ENCODE measurements around the gene VEZF1. TPM values are rescaled to one million over a fixed set of nuclear protein-coding genes. Genes with fewer than 3 reads are reported as not detected.

Gene VEZF1
- total RNA-seq, 4 donors from 2014 or later = 29.7 to 49.3 (median 39.5) TPM

- Histone ChIP-seq H3K9me3 (no peaks in the 10 kb centered on the region), H3K27me3 (no peaks in the 10 kb centered on the region), H3K4me1 (peaks cover 0 to 30% (median 0%) of the 10 kb centered on the region in 4 donors), H3K4me3 (no peak overlapping the region), H3K36me3 (no peaks in the 10 kb centered on the region), H3K27ac (peak overlapping the region in 1 of 4 donors; percentile 57)
- no peak for TF ChIP-seq POLR2A (IDR thresholded peaks at IDR 0.05)
- TF ChIP-seq CTCF (IDR thresholded peaks at IDR 0.05) = no peak
- DNase-seq = no peak
These were observed 63.4 kb downstream of the VEZF1 start for GRCh38 chr17:57924677-57925076.

Small RNAs within 50 kb of the gene (small RNA-seq; reads per million reads assigned to genes)
- gene AC015813.4 = 0 reads per million in 2 donors

Other genes with a start within 250 kb of the VEZF1 start
- gene CCDC182, start 243.0 kb downstream of the VEZF1 start, total RNA-seq = not detected
- gene MRPS23, start 138.2 kb downstream of the VEZF1 start, total RNA-seq = 1 to 10 TPM in 3 of 4 donors, under 1 TPM in 1; 0.83 to 7.4 (median 5.2) TPM
- gene CUEDC1, start 32.8 kb downstream of the VEZF1 start, total RNA-seq = 10 to 100 TPM; 10.2 to 45.4 (median 19.2) TPM
- gene SRSF1, start 19.0 kb upstream of the VEZF1 start, total RNA-seq = 100 to 1,000 TPM; 121 to 336 (median 155) TPM
- gene DYNLL2, start 95.2 kb upstream of the VEZF1 start, total RNA-seq = 10 to 100 TPM; 18.2 to 23.9 (median 23.8) TPM
- gene OR4D1, start 160.1 kb upstream of the VEZF1 start, total RNA-seq = not detected
- not detected for gene OR4D2, start 178.7 kb upstream of the VEZF1 start, total RNA-seq
- gene EPX, start 204.5 kb upstream of the VEZF1 start, total RNA-seq = not detected
- 10 to 100 TPM in 3 of 4 donors, 1 to 10 TPM in 1; 6.7 to 20.9 (median 14.8) TPM for gene MKS1, start 231.0 kb upstream of the VEZF1 start, total RNA-seq